PC-9 (cell line): ENCODE data around the gene MTURN. TPM values are rescaled to one million over a fixed set of nuclear protein-coding genes. Genes with fewer than 3 reads are reported as not detected.

Experiments
- BruUV-seq: library from RNA; stranded (reverse); fragments of 400-500 nt; replicated peaks from 2 replicates; lab custom pipeline; 2021; lab: Mats Ljungman, UMichigan
- CTCF ChIA-PET: fragments of 300-600 bp; sonication (Branson Sonifier 250); formaldehyde crosslinking; loops from one replicate; lab custom pipeline; 2022; ENCODE audit warnings: antibody characterized with exemption; lab: Charles Lee
- POLR2A ChIA-PET: fragments of 300-600 bp; sonication (Branson Sonifier 250); formaldehyde crosslinking; loops from one replicate; lab custom pipeline; 2022; ENCODE audit warnings: antibody characterized with exemption; ENCODE audit not compliant: unreplicated experiment; lab: Charles Lee
- DNase-seq, 2 experiments: peaks; one replicate each; pipeline versions ENCODE4 v3.0.0 to v3.0.0-alpha.2; 2015 to 2022; ENCODE audit warnings: mixed read lengths in 1 of 2
- H2AFZ ChIP-seq: fragments of 200-600 bp; sonication (generic); 2 replicates; pipeline ENCODE4 v1.8.1; 2017; ENCODE audit warnings: antibody characterized with exemption
- H3F3A ChIP-seq: fragments of 200-600 bp; sonication (generic); 2 replicates; pipeline ENCODE4 v1.8.1; 2017; ENCODE audit warnings: antibody characterized with exemption, mild to moderate bottlenecking, low read depth; ENCODE audit not compliant: insufficient read depth
- H3K27ac ChIP-seq: fragments of 200-600 bp; sonication (generic); 2 replicates; pipeline ENCODE4 v1.6.1; 2016; ENCODE audit warnings: mixed run types
- H3K27me3 ChIP-seq: fragments of 200-600 bp; sonication (generic); 2 replicates; pipeline ENCODE4 v1.6.1; 2016; ENCODE audit warnings: low read depth, mixed run types; ENCODE audit not compliant: insufficient read depth
- H3K36me3 ChIP-seq: fragments of 200-600 bp; sonication (generic); 2 replicates; pipeline ENCODE4 v1.6.1; 2016; ENCODE audit warnings: low read depth, mixed run types
- H3K4me1 ChIP-seq: fragments of 200-600 bp; sonication (generic); replicated peaks from 2 replicates; pipeline ENCODE4 v1.6.1; 2016; ENCODE audit warnings: mixed run types; ENCODE audit not compliant: insufficient read depth
- H3K4me2 ChIP-seq: fragments of 200-600 bp; sonication (generic); 2 replicates; pipeline ENCODE4 v1.6.1; 2017; ENCODE audit warnings: mixed run types
- H3K4me3 ChIP-seq: fragments of 200-600 bp; sonication (generic); 2 replicates; pipeline ENCODE4 v1.6.1; 2016; ENCODE audit warnings: mixed run types
- H3K79me2 ChIP-seq: fragments of 200-600 bp; sonication (generic); 2 replicates; pipeline ENCODE4 v1.6.1; 2017; ENCODE audit warnings: low read depth, mixed run types
- H3K9me2 ChIP-seq: fragments of 200-600 bp; sonication (generic); 2 replicates; pipeline ENCODE4 v1.8.1; 2017; ENCODE audit warnings: mild to moderate bottlenecking; ENCODE audit not compliant: insufficient read depth
- H3K9me3 ChIP-seq: fragments of 200-600 bp; sonication (generic); 2 replicates; pipeline ENCODE4 v1.8.1; 2016; ENCODE audit warnings: low read depth; ENCODE audit not compliant: insufficient read depth
- H4K20me1 ChIP-seq: fragments of 200-600 bp; sonication (generic); 2 replicates; pipeline ENCODE4 v1.8.1; 2017; ENCODE audit not compliant: insufficient read depth
- EZH2 ChIP-seq: fragments of 200-600 bp; sonication (generic); IDR thresholded peaks from 2 replicates; pipeline ENCODE4 v1.8.0; 2017; ENCODE audit warnings: antibody characterized with exemption, low read depth
- intact Hi-C: fragments of 100-400 bp; cut with micrococcal nuclease; formaldehyde crosslinking; loops from one replicate; pipeline ENCODE4 v1.10.0; 2022; ENCODE audit not compliant: unreplicated experiment
- total RNA-seq: library from RNA; stranded (reverse); gene quantifications from 2 replicates; pipeline ENCODE4 v1.2.3, GENCODE V29; 2021
- TF ChIP-seq, protein P1 (sequence below): fragments of 200-600 bp; sonication (generic); conservative IDR thresholded peaks from 2 replicates; pipeline ENCODE4 v1.6.1; 2017; ENCODE audit warnings: mixed run types, antibody characterized with exemption, mild to moderate bottlenecking, moderate library complexity

The MTURN gene
- total RNA-seq, 1 experiment from 2014 or later = 21.6 TPM

DNA sequence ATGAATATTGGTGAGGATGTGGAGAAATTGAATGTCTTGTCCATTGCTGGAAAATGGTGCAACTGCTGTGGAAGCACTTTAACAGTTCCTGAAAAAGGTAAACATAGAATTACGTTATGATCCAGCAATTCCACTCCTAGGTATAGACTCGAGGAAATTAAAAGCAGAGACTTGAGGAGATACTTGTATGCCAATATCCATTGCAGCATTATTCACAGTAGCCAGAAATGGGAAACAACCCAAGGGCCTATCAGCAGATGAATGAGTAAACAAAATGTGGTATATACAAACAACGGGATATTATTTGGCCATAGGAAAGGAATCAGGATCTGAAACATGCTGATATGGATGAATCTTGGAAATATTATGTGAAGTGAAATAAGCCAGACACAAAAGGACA, 32.5 kb upstream of the MTURN start:
- no peaks in the 10 kb centered on the region for H4K20me1 ChIP-seq
- no peak overlapping the region for H3K27ac ChIP-seq
- H3F3A ChIP-seq = no peaks in the 10 kb centered on the region
- DNase-seq = no peak
- H3K79me2 ChIP-seq = no peaks in the 10 kb centered on the region
- no peaks in the 10 kb centered on the region for H3K27me3 ChIP-seq
- H2AFZ ChIP-seq = no peak overlapping the region
- no TSS peak for BruUV-seq
- no peaks in the 10 kb centered on the region for H3K9me2 ChIP-seq
- POLR2A ChIA-PET = interaction anchor here (0.6 kb wide), 1 partner anchor 31 kb away, joined by 3 read pairs; no protein-coding TSS in a partner anchor
- intact Hi-C loops = no loop called here
- no peak overlapping the region for H3K4me3 ChIP-seq
- H3K36me3 ChIP-seq = no peaks in the 10 kb centered on the region
- no peak overlapping the region for H3K4me2 ChIP-seq
- H3K9me3 ChIP-seq = no peaks in the 10 kb centered on the region
- no peak for TF ChIP-seq EZH2
- TF ChIP-seq, protein P1, sequence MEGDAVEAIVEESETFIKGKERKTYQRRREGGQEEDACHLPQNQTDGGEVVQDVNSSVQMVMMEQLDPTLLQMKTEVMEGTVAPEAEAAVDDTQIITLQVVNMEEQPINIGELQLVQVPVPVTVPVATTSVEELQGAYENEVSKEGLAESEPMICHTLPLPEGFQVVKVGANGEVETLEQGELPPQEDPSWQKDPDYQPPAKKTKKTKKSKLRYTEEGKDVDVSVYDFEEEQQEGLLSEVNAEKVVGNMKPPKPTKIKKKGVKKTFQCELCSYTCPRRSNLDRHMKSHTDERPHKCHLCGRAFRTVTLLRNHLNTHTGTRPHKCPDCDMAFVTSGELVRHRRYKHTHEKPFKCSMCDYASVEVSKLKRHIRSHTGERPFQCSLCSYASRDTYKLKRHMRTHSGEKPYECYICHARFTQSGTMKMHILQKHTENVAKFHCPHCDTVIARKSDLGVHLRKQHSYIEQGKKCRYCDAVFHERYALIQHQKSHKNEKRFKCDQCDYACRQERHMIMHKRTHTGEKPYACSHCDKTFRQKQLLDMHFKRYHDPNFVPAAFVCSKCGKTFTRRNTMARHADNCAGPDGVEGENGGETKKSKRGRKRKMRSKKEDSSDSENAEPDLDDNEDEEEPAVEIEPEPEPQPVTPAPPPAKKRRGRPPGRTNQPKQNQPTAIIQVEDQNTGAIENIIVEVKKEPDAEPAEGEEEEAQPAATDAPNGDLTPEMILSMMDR = no peak
- H3K4me1 ChIP-seq = no peaks in the 10 kb centered on the region
- CTCF ChIA-PET = no interaction called here

DNA sequence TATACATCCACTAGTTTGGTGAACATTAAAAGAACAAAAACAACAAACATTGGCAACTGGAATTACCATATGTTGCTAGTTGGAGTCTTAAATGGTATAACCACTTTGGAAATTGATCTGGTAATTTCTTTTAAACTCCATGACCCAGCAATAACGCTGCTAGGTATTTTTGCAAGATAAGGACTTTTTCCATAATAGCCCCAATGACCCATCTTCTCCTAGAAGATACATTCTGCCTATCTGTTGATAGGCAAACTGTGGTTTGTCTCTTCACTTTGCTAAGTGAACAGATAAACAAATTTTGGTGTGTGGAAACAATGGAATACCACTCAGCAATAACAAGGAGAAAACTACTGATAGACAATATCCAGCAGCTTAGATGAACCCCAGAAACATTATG, 30.6 kb upstream of the MTURN start:
- Histone ChIP-seq H3F3A (no peaks in the 10 kb centered on the region), H3K4me2 (no peak overlapping the region), H3K36me3 (no peaks in the 10 kb centered on the region), H2AFZ (no peak overlapping the region), H3K9me3 (no peaks in the 10 kb centered on the region), H3K79me2 (no peaks in the 10 kb centered on the region), H4K20me1 (no peaks in the 10 kb centered on the region), H3K4me3 (no peak overlapping the region), H3K27me3 (no peaks in the 10 kb centered on the region), H3K9me2 (peaks cover 5% of the 10 kb centered on the region), H3K4me1 (no peaks in the 10 kb centered on the region), H3K27ac (no peak overlapping the region)
- TF ChIP-seq, protein P1 = no peak
- TF ChIP-seq EZH2 = no peak
- no TSS peak for BruUV-seq
- intact Hi-C loops = no loop called here
- ChIA-PET CTCF (no interaction called here), POLR2A (no interaction called here)
- no peak for DNase-seq

DNA sequence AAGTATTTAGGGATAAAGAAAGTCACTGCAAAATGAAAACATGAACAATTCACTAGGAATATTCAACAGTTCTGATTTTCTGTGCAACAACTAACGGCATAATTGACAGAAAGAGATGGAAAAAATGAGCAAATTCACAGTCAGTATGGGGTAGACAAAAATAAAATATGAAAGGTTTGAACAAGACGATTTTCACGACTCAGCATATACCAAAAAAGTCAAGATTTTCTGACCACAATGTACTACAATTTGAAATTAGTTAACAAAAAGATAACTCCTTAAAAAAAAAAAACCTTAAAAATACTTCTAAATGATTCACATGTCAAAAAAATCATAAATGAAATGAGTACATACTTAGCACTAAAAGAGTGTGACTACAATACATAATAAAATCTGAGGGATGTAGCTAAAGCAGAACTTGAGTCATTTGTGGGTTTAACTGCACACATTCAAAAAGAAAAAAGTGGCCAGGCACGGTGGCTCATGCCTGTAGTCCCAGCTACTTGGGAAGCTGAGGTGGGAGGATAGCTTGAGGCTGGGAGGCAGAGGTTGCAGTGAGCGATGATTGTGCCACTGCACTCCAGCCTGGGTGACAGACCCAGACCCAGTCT, 22.6 kb upstream of the MTURN start:
- Histone ChIP-seq H3K36me3 (no peaks in the 10 kb centered on the region), H3K4me1 (no peaks in the 10 kb centered on the region), H2AFZ (no peak overlapping the region), H3K9me2 (peaks cover 6% of the 10 kb centered on the region), H3K27me3 (no peaks in the 10 kb centered on the region), H3K4me2 (no peak overlapping the region), H3F3A (peaks cover 26% of the 10 kb centered on the region), H3K4me3 (no peak overlapping the region), H4K20me1 (no peaks in the 10 kb centered on the region), H3K9me3 (peaks cover 20% of the 10 kb centered on the region), H3K79me2 (no peaks in the 10 kb centered on the region), H3K27ac (no peak overlapping the region)
- BruUV-seq = no TSS peak
- CTCF ChIA-PET = no interaction called here
- POLR2A ChIA-PET = no interaction called here
- no peak for DNase-seq
- intact Hi-C loops = no loop called here
- no peak for TF ChIP-seq EZH2
- TF ChIP-seq, protein P1 = no peak
